CD4-positive, alpha-beta T cell treated with Interleukin-6 at 100 ng/mL for 8 hours (primary cell): ENCODE measurements around the gene HHATL.

Source experiments
- DNase-seq: peaks from one replicate; pipeline ENCODE4 v3.0.0-alpha.2; 2020; ENCODE audit warnings: mixed read lengths, low spot score

HHATL gene

GRCh38 chr3:42712688-42713372, 10.2 kb upstream of the HHATL start:
- no peak for DNase-seq

GRCh38 chr3:42712344-42712648, 9.7 kb upstream of the HHATL start:
- DNase-seq = no peak

GRCh38 chr3:42711491-42712343, 9.1 kb upstream of the HHATL start:
- no peak for DNase-seq

DNA sequence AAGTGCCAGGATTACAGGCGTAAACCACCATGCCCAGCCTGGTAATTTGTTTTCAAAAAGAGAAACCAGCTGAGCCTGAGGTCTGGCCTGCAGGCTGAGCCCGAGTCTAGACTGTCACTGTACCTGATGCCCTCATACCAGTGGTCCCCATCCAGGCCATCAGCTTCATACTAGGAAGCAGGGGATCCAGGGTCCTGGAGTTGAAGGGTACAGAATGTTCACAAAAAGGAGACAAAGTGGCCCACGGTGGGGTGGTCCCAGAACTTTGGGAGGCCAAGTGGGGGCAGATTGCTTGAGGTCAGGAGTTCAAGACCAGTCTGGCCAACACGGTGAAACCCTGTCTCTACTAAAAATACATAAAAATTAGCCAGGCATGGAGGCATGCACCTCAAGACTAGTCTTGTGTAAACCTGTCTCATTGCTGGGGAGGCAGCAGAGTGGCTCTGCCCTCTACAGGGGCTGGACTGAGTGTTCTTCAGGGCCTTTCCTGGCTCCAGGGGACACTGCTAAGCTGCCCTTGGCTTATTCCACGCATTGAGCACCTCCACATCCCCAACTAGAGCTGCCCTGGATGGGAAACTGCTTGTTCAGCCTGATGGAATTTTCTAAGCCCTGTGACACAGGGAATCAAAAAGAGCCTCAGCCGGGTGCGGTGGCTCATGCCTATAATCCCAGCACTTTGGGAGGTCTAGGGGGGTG, 7.9 kb upstream of the HHATL start:
- no peak for DNase-seq

GRCh38 chr3:42709621-42710020, 7.0 kb upstream of the HHATL start:
- no peak for DNase-seq

GRCh38 chr3:42708611-42709151, 6.1 kb upstream of the HHATL start:
- DNase-seq = no peak

DNA sequence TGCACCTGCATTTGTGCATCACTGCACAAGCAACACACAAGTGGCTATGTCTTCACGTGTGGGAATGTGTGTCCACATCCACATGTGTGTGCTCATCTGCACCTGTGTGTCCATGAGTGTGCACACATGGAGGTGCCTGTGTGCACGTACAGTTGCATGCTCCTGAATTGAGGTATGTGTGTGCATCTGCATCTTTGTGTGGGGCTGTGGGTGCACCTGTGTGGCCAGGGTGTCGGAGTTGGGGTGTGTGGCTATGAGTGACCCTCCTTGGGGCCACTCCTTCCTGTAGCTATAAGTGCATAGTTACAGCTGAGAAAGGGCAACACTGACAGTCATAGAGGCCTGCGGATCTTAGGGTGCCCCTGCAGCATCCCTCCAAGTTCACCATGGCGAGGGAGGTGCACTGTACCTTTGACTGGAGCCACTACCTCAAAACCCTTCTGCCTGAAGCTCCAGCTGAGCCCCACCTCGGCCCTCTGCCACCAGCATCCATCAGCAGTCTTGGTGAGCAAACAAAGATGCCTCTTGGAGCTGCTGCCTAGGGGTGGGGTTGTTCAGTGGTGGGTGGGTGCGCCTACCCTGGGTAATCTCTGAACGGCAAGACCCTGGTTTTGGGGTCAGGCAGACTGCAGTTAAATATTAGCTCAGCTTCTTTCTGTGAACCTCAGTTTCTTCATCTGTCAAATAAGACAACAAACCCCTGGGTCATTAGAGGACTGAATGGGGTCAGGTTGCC, 5.2 kb upstream of the HHATL start:
- DNase-seq = no peak

DNA sequence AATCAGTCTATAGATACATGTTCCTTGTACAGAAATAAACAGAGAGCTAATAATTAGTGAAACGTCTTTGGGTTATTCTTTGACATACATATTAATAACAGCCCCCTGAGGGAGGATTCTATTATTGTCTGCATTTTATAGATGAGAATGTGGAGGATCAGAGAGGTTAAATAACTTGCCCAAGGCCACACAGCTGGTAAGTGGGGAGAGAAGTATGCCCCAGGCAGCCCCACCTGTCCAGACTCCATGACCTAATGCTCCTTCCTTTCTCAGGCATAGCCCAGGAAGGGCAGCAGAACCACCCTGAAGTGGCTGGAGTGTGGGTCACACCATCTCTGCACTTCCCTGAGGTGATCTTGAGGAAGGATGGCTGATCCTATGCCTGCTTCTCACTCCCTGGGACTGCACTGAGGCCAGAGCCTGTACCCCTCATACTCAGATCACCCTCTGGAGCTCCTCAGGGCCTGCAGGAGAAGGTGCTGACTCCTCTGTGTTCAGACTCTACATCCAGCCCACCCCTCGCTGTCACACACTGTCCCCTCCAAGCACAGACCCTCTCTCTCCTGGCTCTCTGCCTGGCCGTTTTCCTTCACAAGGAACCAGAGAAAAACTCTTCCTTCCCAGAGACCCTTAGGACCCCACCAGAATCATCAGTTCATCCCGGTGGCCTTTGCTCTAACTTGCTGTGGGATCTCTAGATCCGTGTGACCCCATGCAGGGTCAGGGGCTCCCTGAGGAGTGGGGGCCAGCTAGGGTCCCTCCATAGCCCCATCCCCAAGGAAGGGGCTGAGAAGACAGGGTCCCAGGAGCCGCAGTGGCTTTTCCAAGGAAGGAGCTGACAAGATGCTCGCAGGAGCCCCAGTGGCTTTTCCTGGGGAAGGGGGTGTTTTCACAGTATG, 4.4 kb upstream of the HHATL start:
- no peak for DNase-seq

GRCh38 chr3:42705962-42706585, 3.5 kb upstream of the HHATL start:
- no peak for DNase-seq

- DNase-seq = no peak
These were observed 2.6 kb upstream of the HHATL start for GRCh38 chr3:42705058-42705767.

GRCh38 chr3:42704136-42704841, 1.7 kb upstream of the HHATL start:
- no peak for DNase-seq

DNA sequence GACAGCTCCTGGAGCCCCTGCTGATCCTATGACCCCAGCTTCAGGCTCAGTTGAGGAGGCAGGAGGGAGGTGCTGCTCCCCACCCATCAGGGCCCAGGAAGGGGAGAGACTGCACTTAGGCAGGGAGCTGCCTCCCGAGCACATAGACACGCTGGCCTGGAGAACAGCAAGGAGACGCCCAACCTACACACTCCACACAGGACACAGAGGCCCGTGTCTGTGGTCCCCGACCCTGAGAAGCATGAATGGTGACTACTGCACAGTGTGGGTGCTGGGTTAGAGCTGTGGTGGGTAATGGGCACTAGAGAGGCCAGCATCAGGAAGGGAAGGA, 1.1 kb upstream of the HHATL start:
- DNase-seq = no peak

DNA sequence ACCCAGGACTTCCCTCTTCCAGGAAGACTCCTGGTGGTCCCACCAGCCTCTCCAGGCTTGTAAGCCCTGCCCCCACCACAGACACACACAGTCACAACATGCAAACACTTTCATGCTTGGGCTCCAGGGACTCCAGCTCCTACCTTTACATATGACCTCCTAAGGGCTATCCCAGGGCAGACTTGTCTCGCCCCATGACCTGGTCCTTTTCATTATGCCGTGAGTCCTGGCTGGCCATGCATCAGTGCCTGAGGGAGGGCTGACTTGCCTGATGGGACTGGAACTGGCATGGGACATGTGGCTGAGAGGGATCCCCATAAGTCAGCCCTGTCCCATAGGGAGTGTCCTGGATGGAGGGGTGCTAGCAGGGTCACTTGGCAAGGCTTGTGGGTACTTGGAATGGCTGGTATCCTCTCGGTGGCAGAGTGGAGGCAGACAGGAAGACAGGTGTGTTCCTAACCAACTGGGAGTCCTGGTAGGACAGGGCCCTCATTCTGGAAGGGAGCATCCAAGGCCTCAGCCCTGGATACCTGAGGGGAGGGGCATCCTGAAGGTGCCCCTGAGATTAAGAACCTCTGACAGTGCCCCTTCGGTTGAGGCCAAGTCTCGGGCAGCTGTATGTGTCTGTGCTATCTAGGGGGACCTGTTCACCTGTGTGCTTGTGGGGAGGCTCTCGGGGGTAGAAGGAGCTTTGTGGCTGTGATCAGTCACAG, 540 bp upstream of the HHATL start:
- no peak for DNase-seq

- peak; percentile 39 for DNase-seq
These were observed 1.1 kb downstream of the HHATL start for GRCh38 chr3:42701371-42702065.

- no peak for DNase-seq
These were observed 2.0 kb downstream of the HHATL start for GRCh38 chr3:42700366-42701288.

- no peak for DNase-seq
These were observed 3.1 kb downstream of the HHATL start for GRCh38 chr3:42699511-42699971.

GRCh38 chr3:42698911-42699230, 3.7 kb downstream of the HHATL start:
- no peak for DNase-seq
